Measurements from ENCODE around the gene MRPL21. TPM values are rescaled to one million over a fixed set of nuclear protein-coding genes. Genes with fewer than 3 reads are reported as not detected.

The MRPL21 gene
- total and polyA plus RNA-seq, 2 of the 8 experiments (the other 6 are each of a cell fraction or from before 2014, with no cell fraction given): 102 to 107 TPM

Other genes with a start within 250 kb of the MRPL21 start
- 233 and 234 TPM in 2 replicates for gene GAL, start 219.3 kb downstream of the MRPL21 start, total RNA-seq (2021; fragmentation: NEBNext Ultra II Directional; extraction: Animal tissue kit (Norgen Biotek cat#: 25700))
- gene GAL, start 219.3 kb downstream of the MRPL21 start, polyA plus RNA-seq (2011; rRNA removed): 81.8 and 124 TPM in 2 replicates
- gene TESMIN, start 152.3 kb downstream of the MRPL21 start, total RNA-seq (2021; fragmentation: NEBNext Ultra II Directional; extraction: Animal tissue kit (Norgen Biotek cat#: 25700)): 59.5 and 61.1 TPM in 2 replicates
- gene TESMIN, start 152.3 kb downstream of the MRPL21 start, polyA plus RNA-seq (2011; rRNA removed): 22.6 and 34.2 TPM in 2 replicates
- gene CPT1A, start 61.9 kb downstream of the MRPL21 start, total RNA-seq (2021; fragmentation: NEBNext Ultra II Directional; extraction: Animal tissue kit (Norgen Biotek cat#: 25700)): 9.6 and 12.2 TPM in 2 replicates
- gene CPT1A, start 61.9 kb downstream of the MRPL21 start, polyA plus RNA-seq (2011; rRNA removed): 2.9 and 3.8 TPM in 2 replicates
- 17.6 and 19.1 TPM in 2 replicates for gene IGHMBP2, start 59 bp upstream of the MRPL21 start, total RNA-seq (2021; fragmentation: NEBNext Ultra II Directional; extraction: Animal tissue kit (Norgen Biotek cat#: 25700))
- gene IGHMBP2, start 59 bp upstream of the MRPL21 start, polyA plus RNA-seq (2011; rRNA removed): 8.4 and 11.5 TPM in 2 replicates
- not detected in 2 replicates for gene MRGPRD, start 77.2 kb upstream of the MRPL21 start, total RNA-seq (2021; fragmentation: NEBNext Ultra II Directional; extraction: Animal tissue kit (Norgen Biotek cat#: 25700))
- gene MRGPRD, start 77.2 kb upstream of the MRPL21 start, polyA plus RNA-seq (2011; rRNA removed): not detected in 2 replicates
- 11.0 and 11.9 TPM in 2 replicates for gene MRGPRF, start 109.4 kb upstream of the MRPL21 start, total RNA-seq (2021; fragmentation: NEBNext Ultra II Directional; extraction: Animal tissue kit (Norgen Biotek cat#: 25700))
- 7.5 and 12.2 TPM in 2 replicates for gene MRGPRF, start 109.4 kb upstream of the MRPL21 start, polyA plus RNA-seq (2011; rRNA removed)
- 16.3 and 18.6 TPM in 2 replicates for gene TPCN2, start 145.1 kb upstream of the MRPL21 start, total RNA-seq (2021; fragmentation: NEBNext Ultra II Directional; extraction: Animal tissue kit (Norgen Biotek cat#: 25700))
- gene TPCN2, start 145.1 kb upstream of the MRPL21 start, polyA plus RNA-seq (2011; rRNA removed): 9.7 and 16.8 TPM in 2 replicates